Measurements from ENCODE around the gene GAA.

DNA sequence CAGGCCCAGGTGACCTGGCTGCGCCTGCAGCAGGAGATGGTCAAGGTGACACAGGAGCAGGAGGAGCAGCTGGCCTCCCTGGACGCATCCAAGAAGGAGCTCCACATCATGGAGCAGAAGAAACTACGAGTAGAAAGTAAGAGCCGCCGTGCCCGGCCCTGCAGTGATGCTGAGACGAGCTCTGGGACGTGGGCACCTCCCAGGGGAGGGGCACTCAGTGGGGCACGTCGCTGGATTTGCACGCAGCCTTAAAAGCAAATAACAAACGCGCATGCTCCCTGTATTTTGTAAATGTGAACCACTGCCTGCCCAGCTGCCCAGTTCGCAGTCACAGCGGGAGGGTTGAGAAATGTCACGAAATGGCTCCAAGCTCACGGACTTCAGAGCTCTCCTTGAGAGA is 15.3 kb upstream of the GAA start:
- no peak for TF ChIP-seq EZH2phosphoT487 (IDR thresholded peaks at IDR 0.05; ENCODE audit: borderline replicate concordance)
- TF ChIP-seq, protein P1, sequence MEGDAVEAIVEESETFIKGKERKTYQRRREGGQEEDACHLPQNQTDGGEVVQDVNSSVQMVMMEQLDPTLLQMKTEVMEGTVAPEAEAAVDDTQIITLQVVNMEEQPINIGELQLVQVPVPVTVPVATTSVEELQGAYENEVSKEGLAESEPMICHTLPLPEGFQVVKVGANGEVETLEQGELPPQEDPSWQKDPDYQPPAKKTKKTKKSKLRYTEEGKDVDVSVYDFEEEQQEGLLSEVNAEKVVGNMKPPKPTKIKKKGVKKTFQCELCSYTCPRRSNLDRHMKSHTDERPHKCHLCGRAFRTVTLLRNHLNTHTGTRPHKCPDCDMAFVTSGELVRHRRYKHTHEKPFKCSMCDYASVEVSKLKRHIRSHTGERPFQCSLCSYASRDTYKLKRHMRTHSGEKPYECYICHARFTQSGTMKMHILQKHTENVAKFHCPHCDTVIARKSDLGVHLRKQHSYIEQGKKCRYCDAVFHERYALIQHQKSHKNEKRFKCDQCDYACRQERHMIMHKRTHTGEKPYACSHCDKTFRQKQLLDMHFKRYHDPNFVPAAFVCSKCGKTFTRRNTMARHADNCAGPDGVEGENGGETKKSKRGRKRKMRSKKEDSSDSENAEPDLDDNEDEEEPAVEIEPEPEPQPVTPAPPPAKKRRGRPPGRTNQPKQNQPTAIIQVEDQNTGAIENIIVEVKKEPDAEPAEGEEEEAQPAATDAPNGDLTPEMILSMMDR (conservative IDR thresholded peaks at IDR 0.05; ENCODE audit: low read length), result no peak

All from Loucy (cell line).